Body of pancreas (tissue), 4 donors: ENCODE data around the gene HLF. TPM values are rescaled to one million over a fixed set of nuclear protein-coding genes. Genes with fewer than 3 reads are reported as not detected.
"Not testable (repeated sequence)": the region's sequence is repeated elsewhere in the genome, so short reads cannot be mapped to it uniquely, and the experiment has no call there.

Source experiments
- ATAC-seq: fragments of 150-250 bp; one replicate; pipeline ENCODE4 v1.9.1; 2016
- DNase-seq, 4 donors: peaks; one replicate each; pipeline ENCODE4 v3.0.0-alpha.2; 2019
- H3K27ac ChIP-seq, 4 donors: fragments of 200-600 bp; sonication (generic); 1 replicate in 3 of 4; 2 replicates in 1 of 4; pipeline versions ENCODE4 v1.5.1 to v1.6.1; 2016 to 2019; ENCODE audit warnings: mild to moderate bottlenecking in 1 of 4, mixed read lengths in 1 of 4, moderate library complexity in 1 of 4
- H3K27me3 ChIP-seq, 2 donors: fragments of 200-600 bp; sonication (generic); one replicate each; pipeline ENCODE4 v1.6.0; 2016; ENCODE audit warnings: mild to moderate bottlenecking in 1 of 2
- H3K36me3 ChIP-seq, 2 donors: fragments of 200-600 bp; sonication (generic); replicated peaks in 1 of 2; 2 replicates each; pipeline ENCODE4 v1.5.1; 2016; ENCODE audit warnings: low read depth in 2 of 2; ENCODE audit not compliant: insufficient read depth in 1 of 2
- H3K4me1 ChIP-seq: fragments of 200-600 bp; sonication (generic); one replicate; pipeline ENCODE4 v1.6.0; 2016
- H3K4me3 ChIP-seq, 2 donors: fragments of 200-600 bp; sonication (generic); 1 replicate in 1 of 2; 2 replicates in 1 of 2; pipeline ENCODE4 v1.5.1; 2016 to 2019
- H3K9me3 ChIP-seq, 3 donors: fragments of 200-600 bp; sonication (generic); 1 replicate in 2 of 3; 2 replicates in 1 of 3; pipeline ENCODE4 v1.5.1; 2016
- POLR2A ChIP-seq, 3 donors: fragments of 450-650 bp; IDR thresholded peaks; one replicate each; pipeline ENCODE4 v1.6.1; 2016; ENCODE audit warnings: antibody characterized with exemption in 3 of 3, mild to moderate bottlenecking in 2 of 3
- WGBS, 2 donors: methylation state at CpG; one replicate each; pipeline ENCODE4 v1.1.5; 2017; 5-methylcytosine and 5-hydroxymethylcytosine counted together
- intact Hi-C: fragments of 100-400 bp; cut with DNase I; formaldehyde crosslinking; loops from one replicate; pipeline ENCODE4 v1.15.1; 2023
- total RNA-seq, 2 donors: library from RNA; depleted of rRNA; stranded (reverse); fragments of >200 nt; gene quantifications; one replicate each; pipeline ENCODE4 v1.1.0, GENCODE V29; 2016
- TF ChIP-seq, protein P1 (sequence below), 7 experiments: fragments of 450-650 bp in 4 of 7; fragments of 200-600 bp in 3 of 7; sonication (generic) in 3 of 7; IDR thresholded peaks; one replicate each; pipeline ENCODE4 v1.5.1; 2016 to 2019; ENCODE audit warnings: antibody characterized with exemption in 7 of 7

The HLF gene
- total RNA-seq, 2 donors from 2014 or later = 4.2 to 4.9 TPM

DNA sequence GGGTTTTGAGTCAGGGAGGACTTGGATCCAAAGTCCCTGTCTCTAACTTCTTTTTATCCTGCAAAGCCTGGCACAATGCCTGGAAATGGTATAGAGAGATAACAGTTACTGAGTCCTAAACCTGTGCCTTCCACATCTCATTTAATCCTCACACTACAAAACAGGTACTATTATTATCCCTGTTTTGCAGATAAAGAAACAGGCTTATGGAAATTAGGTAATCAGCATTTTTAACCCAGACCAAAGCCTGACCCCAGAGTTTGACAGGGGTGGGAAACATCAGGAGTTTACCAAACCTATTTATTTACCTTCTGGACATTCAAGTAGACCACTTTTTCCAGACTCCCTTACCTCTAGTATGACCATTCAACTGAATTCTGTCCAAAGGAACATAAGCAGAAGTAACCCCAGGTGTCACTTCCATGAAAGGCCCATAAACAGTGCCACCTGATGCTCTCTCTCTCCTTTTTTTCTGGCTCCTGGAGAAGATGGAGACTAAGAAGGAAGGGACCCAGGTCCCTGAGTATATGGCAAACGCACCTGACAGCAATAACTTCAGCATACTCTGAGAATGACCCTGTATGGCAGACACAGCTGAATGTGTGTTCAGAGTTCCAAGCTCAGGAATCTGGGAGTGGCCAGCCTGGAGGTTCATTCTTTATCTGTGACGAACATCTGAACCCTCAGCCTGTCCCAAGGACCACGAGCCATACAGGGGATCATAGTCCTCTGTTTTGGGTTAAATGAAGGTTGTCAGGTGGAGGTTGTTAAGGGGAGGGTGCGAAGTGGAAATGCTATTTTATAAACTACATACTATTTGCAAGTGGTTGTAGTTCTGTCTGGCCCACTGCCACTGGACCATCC is 62.7 kb downstream of the HLF start:
- no peak for TF ChIP-seq POLR2A (IDR thresholded peaks at IDR 0.05)
- TF ChIP-seq, protein P1, sequence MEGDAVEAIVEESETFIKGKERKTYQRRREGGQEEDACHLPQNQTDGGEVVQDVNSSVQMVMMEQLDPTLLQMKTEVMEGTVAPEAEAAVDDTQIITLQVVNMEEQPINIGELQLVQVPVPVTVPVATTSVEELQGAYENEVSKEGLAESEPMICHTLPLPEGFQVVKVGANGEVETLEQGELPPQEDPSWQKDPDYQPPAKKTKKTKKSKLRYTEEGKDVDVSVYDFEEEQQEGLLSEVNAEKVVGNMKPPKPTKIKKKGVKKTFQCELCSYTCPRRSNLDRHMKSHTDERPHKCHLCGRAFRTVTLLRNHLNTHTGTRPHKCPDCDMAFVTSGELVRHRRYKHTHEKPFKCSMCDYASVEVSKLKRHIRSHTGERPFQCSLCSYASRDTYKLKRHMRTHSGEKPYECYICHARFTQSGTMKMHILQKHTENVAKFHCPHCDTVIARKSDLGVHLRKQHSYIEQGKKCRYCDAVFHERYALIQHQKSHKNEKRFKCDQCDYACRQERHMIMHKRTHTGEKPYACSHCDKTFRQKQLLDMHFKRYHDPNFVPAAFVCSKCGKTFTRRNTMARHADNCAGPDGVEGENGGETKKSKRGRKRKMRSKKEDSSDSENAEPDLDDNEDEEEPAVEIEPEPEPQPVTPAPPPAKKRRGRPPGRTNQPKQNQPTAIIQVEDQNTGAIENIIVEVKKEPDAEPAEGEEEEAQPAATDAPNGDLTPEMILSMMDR (IDR thresholded peaks at IDR 0.05) = no peak
- Histone ChIP-seq H3K27me3 (no peaks in the 10 kb centered on the region), H3K27ac (no peak overlapping the region), H3K9me3 (no peaks in the 10 kb centered on the region), H3K36me3 (no peaks in the 10 kb centered on the region), H3K4me3 (no peak overlapping the region), H3K4me1 (no peaks in the 10 kb centered on the region)
- no peak for ATAC-seq
- intact Hi-C loops = no loop called here
- WGBS, 2 donors = 53 to 66% methylated on average over 4 of the region's 4 CpGs
- no peak for DNase-seq

- H3K4me3 ChIP-seq, intact Hi-C loops, H3K4me1 ChIP-seq, H3K27me3 ChIP-seq, H3K9me3 ChIP-seq, ATAC-seq, H3K36me3 ChIP-seq, H3K27ac ChIP-seq, DNase-seq: not testable (repeated sequence)
- 66 to 70% methylated on average over 2 of the region's 2 CpGs for WGBS, 2 donors
Measured at GRCh38 chr17:55328514-55328913, 63.8 kb downstream of the HLF start.

GRCh38 chr17:55330344-55330933 is 65.7 kb downstream of the HLF start:
- ATAC-seq (no peak), DNase-seq (no peak)

GRCh38 chr17:55332296-55333041 is 67.7 kb downstream of the HLF start:
- H3K9me3 ChIP-seq = no peaks in the 10 kb centered on the region
- no peak for TF ChIP-seq POLR2A (IDR thresholded peaks at IDR 0.05)
- TF ChIP-seq, protein P1 (IDR thresholded peaks at IDR 0.05) = no peak
- H3K36me3 ChIP-seq = no peaks in the 10 kb centered on the region
- intact Hi-C loops = no loop called here
- WGBS, 2 donors = 77 to 89% methylated on average over 15 of the region's 15 CpGs
- ATAC-seq = no peak
- DNase-seq = no peak
- H3K27me3 ChIP-seq = no peaks in the 10 kb centered on the region
- no peak overlapping the region for H3K27ac ChIP-seq
- no peaks in the 10 kb centered on the region for H3K4me1 ChIP-seq
- no peak overlapping the region for H3K4me3 ChIP-seq

More at GRCh38 chr17:55330344-55330933, 65.7 kb downstream of the HLF start:
- Histone ChIP-seq H3K27ac (no peak overlapping the region), H3K36me3 (no peaks in the 10 kb centered on the region), H3K4me1 (no peaks in the 10 kb centered on the region), H3K9me3 (no peaks in the 10 kb centered on the region), H3K4me3 (no peak overlapping the region), H3K27me3 (no peaks in the 10 kb centered on the region)
- intact Hi-C loops = no loop called here
- TF ChIP-seq, protein P1 (IDR thresholded peaks at IDR 0.05) = no peak
- TF ChIP-seq POLR2A (IDR thresholded peaks at IDR 0.05) = no peak
- WGBS, 2 donors = 80 to 82% methylated on average over 8 of the region's 8 CpGs

DNA sequence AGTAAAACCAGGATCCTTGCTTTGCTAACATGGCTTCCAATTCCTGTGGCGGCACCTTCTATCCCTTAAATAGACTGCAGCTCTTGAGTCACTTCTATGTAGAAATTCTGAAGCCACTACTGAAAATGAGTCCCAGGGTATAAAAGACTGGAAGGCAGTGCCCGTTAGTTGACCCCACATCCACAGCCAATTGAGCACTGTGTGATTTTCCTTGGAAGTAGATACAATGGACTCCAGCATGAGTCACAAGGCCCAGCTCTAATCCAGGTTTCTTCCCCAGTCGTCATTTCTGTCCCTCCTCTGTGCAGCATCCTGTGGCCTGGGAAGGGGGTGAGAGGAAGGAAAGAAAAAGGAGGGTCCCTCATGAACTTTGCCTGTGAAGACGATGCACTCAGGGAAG is 69.5 kb downstream of the HLF start:
- no peak for DNase-seq
- intact Hi-C loops = no loop called here
- H3K9me3 ChIP-seq = no peaks in the 10 kb centered on the region
- no peaks in the 10 kb centered on the region for H3K36me3 ChIP-seq
- no peak overlapping the region for H3K4me3 ChIP-seq
- no peak overlapping the region for H3K27ac ChIP-seq
- 57 to 72% methylated on average over 4 of the region's 4 CpGs for WGBS, 2 donors
- no peaks in the 10 kb centered on the region for H3K4me1 ChIP-seq
- no peaks in the 10 kb centered on the region for H3K27me3 ChIP-seq
- no peak for TF ChIP-seq POLR2A (IDR thresholded peaks at IDR 0.05)
- TF ChIP-seq, protein P1 (IDR thresholded peaks at IDR 0.05) = no peak
- no peak for ATAC-seq
